Measurements from ENCODE around the gene FMN2. TPM values are rescaled to one million over a fixed set of nuclear protein-coding genes. Genes with fewer than 3 reads are reported as not detected.

FMN2 gene
- total RNA-seq, 2 experiments from 2014 or later, result not detected

DNA sequence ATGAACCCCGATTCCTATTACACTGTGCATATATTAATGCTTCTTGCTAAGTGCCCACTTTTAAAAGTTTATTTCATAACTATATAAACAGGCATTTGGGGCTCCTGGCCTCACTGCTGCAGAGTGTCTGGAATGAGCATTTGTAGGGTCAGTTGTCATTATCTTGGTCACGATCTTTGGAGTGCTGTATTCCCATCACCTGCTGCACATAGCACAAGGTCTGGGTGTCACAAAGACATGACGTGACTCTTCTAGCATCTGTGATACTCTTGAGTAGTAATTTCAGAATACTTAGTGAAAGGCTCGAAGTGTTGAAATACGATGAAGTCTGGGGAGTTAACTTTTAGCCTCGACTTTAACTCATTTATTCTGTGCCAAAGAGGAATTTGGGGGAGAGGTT lies 186.4 kb downstream of the FMN2 start:
- DNase-seq, result no peak
- TF ChIP-seq, protein P1, sequence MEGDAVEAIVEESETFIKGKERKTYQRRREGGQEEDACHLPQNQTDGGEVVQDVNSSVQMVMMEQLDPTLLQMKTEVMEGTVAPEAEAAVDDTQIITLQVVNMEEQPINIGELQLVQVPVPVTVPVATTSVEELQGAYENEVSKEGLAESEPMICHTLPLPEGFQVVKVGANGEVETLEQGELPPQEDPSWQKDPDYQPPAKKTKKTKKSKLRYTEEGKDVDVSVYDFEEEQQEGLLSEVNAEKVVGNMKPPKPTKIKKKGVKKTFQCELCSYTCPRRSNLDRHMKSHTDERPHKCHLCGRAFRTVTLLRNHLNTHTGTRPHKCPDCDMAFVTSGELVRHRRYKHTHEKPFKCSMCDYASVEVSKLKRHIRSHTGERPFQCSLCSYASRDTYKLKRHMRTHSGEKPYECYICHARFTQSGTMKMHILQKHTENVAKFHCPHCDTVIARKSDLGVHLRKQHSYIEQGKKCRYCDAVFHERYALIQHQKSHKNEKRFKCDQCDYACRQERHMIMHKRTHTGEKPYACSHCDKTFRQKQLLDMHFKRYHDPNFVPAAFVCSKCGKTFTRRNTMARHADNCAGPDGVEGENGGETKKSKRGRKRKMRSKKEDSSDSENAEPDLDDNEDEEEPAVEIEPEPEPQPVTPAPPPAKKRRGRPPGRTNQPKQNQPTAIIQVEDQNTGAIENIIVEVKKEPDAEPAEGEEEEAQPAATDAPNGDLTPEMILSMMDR (IDR thresholded peaks at IDR 0.05), result no peak
- POLR2A ChIA-PET, result no interaction called here
- Mint-ChIP-seq H3K9me3 (peaks cover 11% of the 10 kb centered on the region), H3K4me3 (no peak overlapping the region), H3K4me1 (ENCODE audit: low read depth) (no peaks in the 10 kb centered on the region), H3K27ac (no peak overlapping the region), H3K36me3 (ENCODE audit: low read depth) (no peaks in the 10 kb centered on the region), H3K27me3 (no peaks in the 10 kb centered on the region)
- intact Hi-C loops (cut with micrococcal nuclease), result no loop called here
- CTCF ChIA-PET, result no interaction called here
- no peak for ATAC-seq

DNA sequence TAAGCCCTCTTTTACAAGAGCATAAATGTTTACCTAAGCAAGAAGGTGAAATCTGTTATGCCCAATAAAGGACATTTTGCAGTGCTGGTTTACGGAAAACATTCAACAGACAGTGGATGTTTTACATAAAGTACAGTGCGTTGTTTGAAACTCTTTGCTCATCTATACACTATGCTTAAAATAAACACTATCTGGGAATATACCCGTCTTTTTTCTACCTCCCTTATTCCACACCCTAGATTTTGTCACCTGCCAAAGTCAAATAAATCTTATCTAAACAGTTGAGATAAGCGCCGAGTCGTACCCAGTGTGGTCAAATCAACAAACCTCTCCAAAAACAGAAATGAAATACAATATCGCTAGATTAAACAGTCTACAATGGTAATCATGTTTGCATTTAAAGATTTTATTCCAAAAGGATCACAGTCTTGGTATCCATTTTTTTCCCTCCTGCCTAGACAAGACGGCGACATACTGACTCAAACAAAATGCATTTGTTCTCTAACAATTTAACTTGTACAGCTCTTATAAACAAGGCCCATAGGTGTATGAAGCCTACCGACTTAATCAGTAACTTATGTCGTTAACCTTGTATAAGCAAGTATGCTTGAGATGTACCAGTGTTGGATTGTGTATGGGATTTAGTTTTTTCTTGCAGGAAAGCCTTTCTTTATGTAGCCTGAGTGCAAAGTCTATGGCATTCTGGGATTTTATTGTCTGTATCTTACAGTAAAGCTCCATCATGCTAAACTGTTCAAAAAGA lies 189.1 kb downstream of the FMN2 start:
- Mint-ChIP-seq H3K9me3 (peaks cover 4% of the 10 kb centered on the region), H3K4me1 (ENCODE audit: low read depth) (no peaks in the 10 kb centered on the region), H3K4me3 (no peak overlapping the region), H3K36me3 (ENCODE audit: low read depth) (no peaks in the 10 kb centered on the region), H3K27me3 (no peaks in the 10 kb centered on the region), H3K27ac (no peak overlapping the region)
- CTCF ChIA-PET, result no interaction called here
- ATAC-seq (no peak), DNase-seq (no peak)
- POLR2A ChIA-PET, result no interaction called here
- intact Hi-C loops (cut with micrococcal nuclease), result no loop called here
- TF ChIP-seq, protein P1 (IDR thresholded peaks at IDR 0.05), result no peak

DNA sequence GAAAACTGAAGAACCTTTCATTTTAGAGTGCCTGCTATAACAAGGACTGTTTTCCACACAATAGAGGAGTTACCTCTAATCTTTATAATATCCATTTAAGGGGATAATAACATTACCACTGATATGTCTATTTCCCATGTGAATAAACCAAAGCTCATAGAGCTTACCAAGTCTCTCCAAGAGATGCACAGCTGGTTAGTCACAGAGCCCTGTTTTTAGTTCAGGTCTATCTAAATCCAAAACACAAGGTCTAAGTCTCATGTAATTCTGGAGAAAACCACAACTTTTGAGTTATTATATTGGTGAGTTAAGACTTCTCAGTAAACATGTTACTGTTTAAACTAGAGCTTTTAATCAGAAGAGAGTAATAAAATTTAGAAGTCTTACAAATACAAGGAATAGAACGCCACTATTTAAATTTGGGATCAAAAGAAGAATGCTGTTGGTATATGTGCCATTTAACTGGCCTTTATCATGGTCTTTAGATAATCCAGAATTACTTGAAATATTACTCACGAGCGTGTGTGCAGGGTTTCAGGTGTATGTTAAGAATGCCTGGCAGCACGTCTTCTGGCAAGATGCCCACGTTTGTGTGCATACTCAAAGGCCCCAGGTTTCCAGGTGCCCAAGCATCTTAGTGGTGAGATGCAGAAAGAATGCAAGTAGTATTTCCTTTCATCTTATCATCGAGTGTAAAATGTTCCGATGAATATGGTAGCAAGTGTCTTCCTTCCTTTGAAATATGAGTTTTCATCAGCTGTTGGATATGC lies 190.6 kb downstream of the FMN2 start:
- H3K4me1 Mint-ChIP-seq (ENCODE audit: low read depth), result no peaks in the 10 kb centered on the region
- intact Hi-C loops (cut with micrococcal nuclease), result no loop called here
- H3K27me3 Mint-ChIP-seq, result no peaks in the 10 kb centered on the region
- CTCF ChIA-PET, result no interaction called here
- DNase-seq (no peak), ATAC-seq (no peak)
- TF ChIP-seq, protein P1 (IDR thresholded peaks at IDR 0.05), result no peak
- no peaks in the 10 kb centered on the region for H3K9me3 Mint-ChIP-seq
- no peaks in the 10 kb centered on the region for H3K36me3 Mint-ChIP-seq (ENCODE audit: low read depth)
- H3K4me3 Mint-ChIP-seq, result no peak overlapping the region
- POLR2A ChIA-PET, result no interaction called here
- no peak overlapping the region for H3K27ac Mint-ChIP-seq

DNA sequence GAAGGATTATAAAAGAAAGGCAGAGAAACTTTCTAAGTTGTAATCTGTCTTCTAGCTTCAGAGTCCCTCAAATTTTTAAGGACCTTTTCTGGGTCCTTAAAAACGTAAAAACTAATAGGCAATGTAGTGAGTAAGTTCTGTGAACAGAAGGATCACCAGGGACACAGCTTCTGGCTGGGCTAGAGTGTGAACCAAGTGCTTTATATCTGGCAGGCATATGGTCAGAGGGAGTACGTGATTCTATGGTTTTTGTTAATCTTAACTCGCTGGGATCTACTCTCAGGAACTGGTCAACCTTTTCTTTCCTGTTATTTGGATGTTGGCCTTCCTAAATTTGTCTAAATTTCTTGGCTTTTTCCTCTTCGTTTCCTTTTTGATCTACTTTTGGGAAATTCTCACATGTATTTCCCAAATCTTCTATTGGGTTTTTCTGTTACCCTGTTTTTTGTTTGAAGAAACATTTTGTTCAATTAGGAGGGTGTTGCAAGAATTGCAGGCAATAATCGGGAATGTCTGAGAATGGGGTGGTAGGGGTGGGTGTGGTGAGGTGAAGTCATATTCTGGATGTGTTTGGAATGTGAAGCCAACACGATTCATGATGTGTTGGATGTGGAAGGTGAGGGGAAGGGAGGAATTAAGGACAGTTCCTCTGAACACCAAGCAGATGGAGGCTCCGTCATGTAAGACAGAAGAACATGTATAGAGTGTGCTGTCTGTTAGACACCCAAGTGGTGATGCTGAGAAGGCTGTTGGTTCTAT lies 193.2 kb downstream of the FMN2 start:
- no peak for DNase-seq
- ATAC-seq, result no peak
- H3K9me3 Mint-ChIP-seq, result no peaks in the 10 kb centered on the region
- CTCF ChIA-PET, result no interaction called here
- POLR2A ChIA-PET, result no interaction called here
- TF ChIP-seq, protein P1 (IDR thresholded peaks at IDR 0.05), result no peak
- no peaks in the 10 kb centered on the region for H3K27me3 Mint-ChIP-seq
- H3K27ac Mint-ChIP-seq, result no peak overlapping the region
- H3K36me3 Mint-ChIP-seq (ENCODE audit: low read depth), result no peaks in the 10 kb centered on the region
- no peak overlapping the region for H3K4me3 Mint-ChIP-seq
- intact Hi-C loops (cut with micrococcal nuclease), result no loop called here
- H3K4me1 Mint-ChIP-seq (ENCODE audit: low read depth), result no peaks in the 10 kb centered on the region

DNA sequence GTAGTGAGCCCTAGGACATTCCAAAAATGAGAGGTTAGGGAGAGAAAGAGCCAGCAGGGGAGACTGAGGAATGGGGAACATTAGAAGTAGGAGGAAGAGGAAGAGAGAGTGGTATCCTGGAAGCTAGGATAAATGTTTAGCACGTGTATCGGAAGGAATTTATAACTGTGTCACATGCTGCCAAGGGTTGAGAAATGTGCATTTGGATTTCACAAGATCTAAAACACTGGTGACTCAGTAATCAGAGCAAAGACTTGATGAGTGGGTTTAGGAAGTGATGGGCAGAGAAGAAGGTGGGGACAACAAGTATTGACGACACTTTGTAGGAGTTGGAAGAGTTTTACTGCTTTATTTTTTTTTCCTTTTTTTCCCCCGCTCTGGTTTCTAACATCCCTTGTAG lies 193.9 kb downstream of the FMN2 start:
- H3K4me3 Mint-ChIP-seq, result no peak overlapping the region
- H3K36me3 Mint-ChIP-seq (ENCODE audit: low read depth), result no peaks in the 10 kb centered on the region
- ATAC-seq (no peak), DNase-seq (no peak)
- TF ChIP-seq, protein P1 (IDR thresholded peaks at IDR 0.05), result no peak
- no peak overlapping the region for H3K27ac Mint-ChIP-seq
- H3K27me3 Mint-ChIP-seq, result no peaks in the 10 kb centered on the region
- no peaks in the 10 kb centered on the region for H3K9me3 Mint-ChIP-seq
- ChIA-PET CTCF (no interaction called here), POLR2A (no interaction called here)
- H3K4me1 Mint-ChIP-seq (ENCODE audit: low read depth), result no peaks in the 10 kb centered on the region
- intact Hi-C loops (cut with micrococcal nuclease), result no loop called here
